Thoracic aorta (tissue), 2 donors: Measurements from ENCODE around the gene DGKH. TPM values are rescaled to one million over a fixed set of nuclear protein-coding genes. Genes with fewer than 3 reads are reported as not detected.
A peak's percentile ranks its signal among the peaks of the same experiment; 100 is the strongest.

Experiments used
- ATAC-seq: fragments of 150-250 bp; one replicate; pipeline ENCODE4 v1.8.0; 2017; ENCODE audit warnings: low read depth; ENCODE audit not compliant: insufficient number of reproducible peaks, low FRiP score
- DNase-seq: peaks from one replicate; pipeline ENCODE4 v3.0.0-alpha.2; 2020; ENCODE audit warnings: low spot score
- H3K27ac ChIP-seq, 2 donors: fragments of 200-600 bp; sonication (generic); 1 replicate in 1 of 2; 2 replicates in 1 of 2; pipeline ENCODE4 v1.5.1; 2016; ENCODE audit warnings: mild to moderate bottlenecking in 2 of 2, moderate library complexity in 2 of 2
- H3K27me3 ChIP-seq: fragments of 200-600 bp; sonication (generic); replicated peaks from 2 replicates; pipeline ENCODE4 v1.6.0; 2016; ENCODE audit warnings: mild to moderate bottlenecking; ENCODE audit not compliant: insufficient read depth
- H3K36me3 ChIP-seq: fragments of 200-600 bp; sonication (generic); one replicate; pipeline ENCODE4 v1.5.1; 2016
- H3K4me1 ChIP-seq, 2 donors: fragments of 200-600 bp; sonication (generic); 1 replicate in 1 of 2; 2 replicates in 1 of 2; pipeline versions ENCODE4 v1.5.1 to v1.6.0; 2016; ENCODE audit warnings: low read depth in 2 of 2, mild to moderate bottlenecking in 1 of 2; ENCODE audit not compliant: control insufficient read depth in 1 of 2
- H3K4me3 ChIP-seq: fragments of 200-600 bp; sonication (generic); 2 replicates; pipeline ENCODE4 v1.5.1; 2016; ENCODE audit warnings: mild to moderate bottlenecking
- H3K9me3 ChIP-seq: fragments of 200-600 bp; sonication (generic); 2 replicates; pipeline ENCODE4 v1.5.1; 2016
- total RNA-seq, 2 donors: library from RNA; depleted of rRNA; stranded (reverse); fragments of >200 nt; gene quantifications; one replicate each; pipeline versions ENCODE4 v1.1.0 to v1.2.3, GENCODE V29; 2016
- TF ChIP-seq, protein P1 (sequence below): fragments of 200-600 bp; sonication (generic); IDR thresholded peaks from one replicate; pipeline ENCODE4 v1.5.1; 2019; ENCODE audit warnings: antibody characterized with exemption

Gene DGKH
- total RNA-seq, 2 donors from 2014 or later: 18.3 to 37.8 TPM

DNA sequence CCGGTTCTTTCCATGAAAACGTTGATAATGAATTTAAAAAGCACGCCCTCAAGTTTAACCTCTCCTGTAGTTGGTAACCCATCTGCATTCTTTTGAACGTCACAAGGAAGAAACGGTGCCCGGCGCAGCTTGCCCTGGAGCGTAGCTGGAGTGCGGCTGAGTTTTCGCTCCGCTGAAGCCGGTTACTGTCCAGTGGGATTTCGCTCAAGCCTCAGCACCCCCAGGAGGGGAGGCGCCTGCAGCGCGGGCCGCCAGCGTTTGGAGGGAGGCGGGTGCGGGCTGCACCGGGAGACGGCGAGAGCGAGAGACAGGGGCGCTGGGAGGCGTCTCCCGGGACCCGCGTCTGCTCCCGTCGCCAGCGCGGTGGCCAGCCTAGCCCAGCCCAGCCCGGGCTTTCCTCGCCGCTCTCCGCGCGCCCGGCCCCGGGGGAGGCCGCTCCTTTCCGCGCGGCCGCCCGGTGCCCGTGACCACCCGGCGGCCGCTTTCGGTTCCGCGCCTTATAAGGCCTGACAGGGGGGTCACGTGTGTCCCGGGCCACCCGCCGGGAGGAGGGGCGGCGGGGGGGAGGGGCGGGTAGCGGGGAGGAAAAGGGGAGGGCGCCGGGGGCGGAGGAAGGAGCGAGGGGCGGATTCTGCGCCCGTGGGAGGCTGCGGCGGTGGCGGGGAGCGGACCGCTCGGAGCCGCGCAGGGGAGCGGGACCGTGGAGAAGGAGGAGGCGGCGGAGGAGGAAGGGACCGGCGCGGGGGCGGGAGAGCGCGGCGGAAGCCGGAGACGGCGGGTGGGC, 8.3 kb upstream of the DGKH start:
- TF ChIP-seq, protein P1, sequence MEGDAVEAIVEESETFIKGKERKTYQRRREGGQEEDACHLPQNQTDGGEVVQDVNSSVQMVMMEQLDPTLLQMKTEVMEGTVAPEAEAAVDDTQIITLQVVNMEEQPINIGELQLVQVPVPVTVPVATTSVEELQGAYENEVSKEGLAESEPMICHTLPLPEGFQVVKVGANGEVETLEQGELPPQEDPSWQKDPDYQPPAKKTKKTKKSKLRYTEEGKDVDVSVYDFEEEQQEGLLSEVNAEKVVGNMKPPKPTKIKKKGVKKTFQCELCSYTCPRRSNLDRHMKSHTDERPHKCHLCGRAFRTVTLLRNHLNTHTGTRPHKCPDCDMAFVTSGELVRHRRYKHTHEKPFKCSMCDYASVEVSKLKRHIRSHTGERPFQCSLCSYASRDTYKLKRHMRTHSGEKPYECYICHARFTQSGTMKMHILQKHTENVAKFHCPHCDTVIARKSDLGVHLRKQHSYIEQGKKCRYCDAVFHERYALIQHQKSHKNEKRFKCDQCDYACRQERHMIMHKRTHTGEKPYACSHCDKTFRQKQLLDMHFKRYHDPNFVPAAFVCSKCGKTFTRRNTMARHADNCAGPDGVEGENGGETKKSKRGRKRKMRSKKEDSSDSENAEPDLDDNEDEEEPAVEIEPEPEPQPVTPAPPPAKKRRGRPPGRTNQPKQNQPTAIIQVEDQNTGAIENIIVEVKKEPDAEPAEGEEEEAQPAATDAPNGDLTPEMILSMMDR: peak; percentile 24
- Histone ChIP-seq H3K27ac (peak overlapping the region; percentile 94 to 97), H3K4me1 (peaks cover 4 to 19% of the 10 kb centered on the region in 2 donors), H3K27me3 (no peaks in the 10 kb centered on the region), H3K9me3 (no peaks in the 10 kb centered on the region), H3K36me3 (no peaks in the 10 kb centered on the region), H3K4me3 (peak overlapping the region; percentile 94)
- DNase-seq: peak; percentile 70
- ATAC-seq: peak; percentile 82

DNA sequence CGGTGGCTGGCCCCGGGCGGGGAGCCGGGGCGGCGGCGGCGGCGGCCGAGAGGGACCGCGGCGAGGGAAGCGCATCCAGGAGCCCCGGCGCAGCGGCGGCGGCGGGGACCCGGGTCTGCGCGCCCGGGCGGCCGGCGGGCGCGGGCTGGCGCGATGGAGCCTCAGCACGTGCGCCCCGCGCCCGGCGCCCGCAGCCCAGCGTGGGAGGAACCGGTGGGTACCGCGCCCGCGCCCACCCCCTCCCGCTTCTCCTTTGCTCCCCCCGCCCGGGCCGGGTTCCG, 7.8 kb upstream of the DGKH start:
- peaks cover 4 to 19% of the 10 kb centered on the region in 2 donors for H3K4me1 ChIP-seq
- no peak for ATAC-seq
- H3K9me3 ChIP-seq: no peaks in the 10 kb centered on the region
- H3K4me3 ChIP-seq: peak overlapping the region; percentile 94
- H3K36me3 ChIP-seq: no peaks in the 10 kb centered on the region
- peak overlapping the region; percentile 94 to 97 for H3K27ac ChIP-seq
- DNase-seq: no peak
- no peaks in the 10 kb centered on the region for H3K27me3 ChIP-seq
- TF ChIP-seq, protein P1: no peak

DNA sequence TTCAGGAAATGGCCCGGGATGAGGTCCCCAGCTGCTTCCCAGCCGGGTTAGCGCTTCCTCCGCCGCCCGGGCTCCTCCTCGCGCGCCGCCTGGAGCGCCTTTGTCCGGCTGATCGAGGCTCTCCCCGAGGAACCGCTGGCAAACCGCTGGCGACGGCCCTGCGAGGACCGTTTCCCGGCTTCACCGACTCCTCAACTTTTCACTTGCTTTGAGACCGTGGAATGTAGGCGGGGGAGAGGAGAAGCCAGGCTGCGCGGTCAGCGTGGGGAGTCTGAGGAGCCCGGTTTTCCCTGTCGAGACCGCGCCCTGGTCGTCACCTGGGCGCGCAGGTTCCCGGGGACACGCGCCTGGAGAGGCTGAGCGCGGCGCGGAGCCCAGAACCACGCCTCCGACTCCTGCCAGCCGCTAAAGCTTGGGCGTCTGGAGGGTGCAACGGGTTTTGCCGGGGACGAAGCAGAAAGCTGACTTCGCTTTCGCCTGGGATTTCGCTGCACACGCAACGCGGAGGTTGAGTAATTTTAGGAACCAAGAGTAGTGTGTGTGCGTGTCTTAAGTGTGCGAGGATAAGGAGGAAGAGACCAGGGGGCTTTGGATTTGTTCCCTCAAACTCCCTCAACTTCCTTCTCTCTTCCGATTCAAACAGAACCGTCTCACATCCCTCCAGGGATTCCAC, 7.3 kb upstream of the DGKH start:
- TF ChIP-seq, protein P1: no peak
- Histone ChIP-seq H3K4me3 (peak overlapping the region; percentile 94), H3K27me3 (no peaks in the 10 kb centered on the region), H3K4me1 (peaks cover 4 to 20% of the 10 kb centered on the region in 2 donors), H3K9me3 (no peaks in the 10 kb centered on the region), H3K27ac (peak overlapping the region; percentile 56 to 76), H3K36me3 (no peaks in the 10 kb centered on the region)
- DNase-seq (no peak), ATAC-seq (no peak)

DNA sequence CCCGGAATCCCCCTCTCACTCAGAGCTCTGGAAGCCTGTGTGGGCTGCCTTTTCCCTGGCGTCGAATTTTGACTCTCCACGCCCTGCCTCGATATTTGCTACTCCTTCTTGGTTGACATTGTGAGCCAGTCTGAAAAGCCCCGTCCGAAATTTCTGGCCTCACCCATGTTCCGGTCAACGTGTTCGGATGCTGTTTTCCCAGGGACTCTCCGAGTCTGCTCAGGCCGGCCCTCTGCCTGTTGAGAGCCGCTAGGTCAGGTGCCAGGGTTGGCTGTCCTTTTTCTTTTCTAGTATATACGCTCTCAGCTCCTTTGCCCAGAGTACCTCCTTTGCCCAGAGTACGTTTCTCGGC, 6.8 kb upstream of the DGKH start:
- H3K36me3 ChIP-seq: no peaks in the 10 kb centered on the region
- H3K27me3 ChIP-seq: no peaks in the 10 kb centered on the region
- TF ChIP-seq, protein P1: peak; percentile 51
- DNase-seq (peak; percentile 2), ATAC-seq (no peak)
- no peaks in the 10 kb centered on the region for H3K9me3 ChIP-seq
- peaks cover 4 to 24% of the 10 kb centered on the region in 2 donors for H3K4me1 ChIP-seq
- peak overlapping the region; percentile 56 to 76 for H3K27ac ChIP-seq
- H3K4me3 ChIP-seq: peak overlapping the region; percentile 94

DNA sequence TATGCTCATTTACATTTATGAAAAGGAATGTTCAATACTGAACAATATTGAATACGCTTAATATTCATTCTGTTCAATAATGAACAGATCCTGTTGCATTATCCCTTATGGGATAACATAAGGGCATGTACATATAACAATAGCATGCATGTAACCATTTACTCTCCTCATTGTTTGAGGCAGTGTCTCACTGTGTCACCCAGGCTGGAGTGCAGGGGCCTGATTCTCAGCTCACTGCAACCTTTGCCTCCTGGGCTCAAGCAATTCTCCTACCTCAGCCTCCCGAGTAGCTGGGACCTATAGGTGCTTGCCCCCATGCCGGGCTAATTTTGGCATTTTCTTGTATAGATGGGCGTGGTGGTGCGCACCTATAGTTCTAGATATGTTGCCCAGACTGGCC, 4.8 kb upstream of the DGKH start:
- Histone ChIP-seq H3K4me1 (peaks cover 8 to 32% of the 10 kb centered on the region in 2 donors), H3K27ac (no peak overlapping the region), H3K27me3 (no peaks in the 10 kb centered on the region), H3K36me3 (no peaks in the 10 kb centered on the region), H3K4me3 (no peak overlapping the region), H3K9me3 (no peaks in the 10 kb centered on the region)
- DNase-seq (no peak), ATAC-seq (no peak)
- TF ChIP-seq, protein P1: no peak
